ENCODE measurements around the gene MALRD1. TPM values are rescaled to one million over a fixed set of nuclear protein-coding genes. Genes with fewer than 3 reads are reported as not detected.

MALRD1 gene
- total and polyA plus RNA-seq, 2 experiments from 2014 or later, result 17.8 to 52.6 TPM

GRCh38 chr10:19710600-19710999 lies 662.0 kb downstream of the MALRD1 start:
- H3K27ac ChIP-seq, result no peak overlapping the region
- H3K4me3 ChIP-seq, result no peak overlapping the region
- DNase-seq (ENCODE audit: low spot score), result no peak
- no peaks in the 10 kb centered on the region for H3K4me1 ChIP-seq (ENCODE audit: insufficient read depth)
- no peak overlapping the region for H2AFZ ChIP-seq
- H3K9me3 ChIP-seq (ENCODE audit: low read depth), result peaks cover 17% of the 10 kb centered on the region
- no peaks in the 10 kb centered on the region for H3K79me2 ChIP-seq
- TF ChIP-seq CTCF (IDR thresholded peaks at IDR 0.05; ENCODE audit: poor library complexity), result no peak
- TF ChIP-seq EZH2 (IDR thresholded peaks at IDR 0.05; ENCODE audit: borderline replicate concordance), result no peak
- TF ChIP-seq EZH2phosphoT487 (IDR thresholded peaks at IDR 0.05; ENCODE audit: low read depth, severe bottlenecking, unreplicated experiment), result no peak
- H3K36me3 ChIP-seq (replicated peaks; ENCODE audit: insufficient read depth, low read depth), result no peaks in the 10 kb centered on the region
- H3K4me2 ChIP-seq, result no peak overlapping the region
- H4K20me1 ChIP-seq (ENCODE audit: insufficient read depth, poor library complexity, severe bottlenecking), result no peaks in the 10 kb centered on the region
- no peaks in the 10 kb centered on the region for H3K9me2 ChIP-seq (replicated peaks; ENCODE audit: insufficient read depth)
- no peaks in the 10 kb centered on the region for H3K27me3 ChIP-seq
- WGBS (ENCODE audit: low lambda C conversion rate, missing lambda C conversion rate), result 85% methylated on average over 3 of the region's 3 CpGs

- DNase-seq (ENCODE audit: low spot score), result no peak
- no peak overlapping the region for H2AFZ ChIP-seq
These were observed 664.6 kb downstream of the MALRD1 start for GRCh38 chr10:19713159-19713558.

GRCh38 chr10:19713800-19714525 lies 665.4 kb downstream of the MALRD1 start:
- Histone ChIP-seq H3K27me3 (no peaks in the 10 kb centered on the region), H3K4me1 (ENCODE audit: insufficient read depth) (no peaks in the 10 kb centered on the region), H3K36me3 (replicated peaks; ENCODE audit: insufficient read depth, low read depth) (no peaks in the 10 kb centered on the region), H3K9me2 (replicated peaks; ENCODE audit: insufficient read depth) (no peaks in the 10 kb centered on the region), H3K79me2 (no peaks in the 10 kb centered on the region), H3K9me3 (ENCODE audit: low read depth) (peaks cover 17% of the 10 kb centered on the region), H2AFZ (no peak overlapping the region), H3K4me3 (no peak overlapping the region), H4K20me1 (ENCODE audit: insufficient read depth, poor library complexity, severe bottlenecking) (no peaks in the 10 kb centered on the region), H3K4me2 (no peak overlapping the region), H3K27ac (no peak overlapping the region)
- TF ChIP-seq EZH2phosphoT487 (IDR thresholded peaks at IDR 0.05; ENCODE audit: low read depth, severe bottlenecking, unreplicated experiment) (no peak), EZH2 (IDR thresholded peaks at IDR 0.05; ENCODE audit: borderline replicate concordance) (no peak), CTCF (IDR thresholded peaks at IDR 0.05; ENCODE audit: poor library complexity) (no peak)
- WGBS (ENCODE audit: low lambda C conversion rate, missing lambda C conversion rate), result 82% methylated on average over 18 of the region's 18 CpGs
- DNase-seq (ENCODE audit: low spot score), result no peak

More at GRCh38 chr10:19713159-19713558, 664.6 kb downstream of the MALRD1 start:
- Histone ChIP-seq H3K36me3 (replicated peaks; ENCODE audit: insufficient read depth, low read depth) (no peaks in the 10 kb centered on the region), H3K79me2 (no peaks in the 10 kb centered on the region), H4K20me1 (ENCODE audit: insufficient read depth, poor library complexity, severe bottlenecking) (no peaks in the 10 kb centered on the region), H3K27ac (no peak overlapping the region), H3K9me2 (replicated peaks; ENCODE audit: insufficient read depth) (no peaks in the 10 kb centered on the region), H3K4me1 (ENCODE audit: insufficient read depth) (no peaks in the 10 kb centered on the region), H3K9me3 (ENCODE audit: low read depth) (peaks cover 17% of the 10 kb centered on the region), H3K4me2 (no peak overlapping the region), H3K27me3 (no peaks in the 10 kb centered on the region), H3K4me3 (no peak overlapping the region)
- TF ChIP-seq EZH2 (IDR thresholded peaks at IDR 0.05; ENCODE audit: borderline replicate concordance) (no peak), EZH2phosphoT487 (IDR thresholded peaks at IDR 0.05; ENCODE audit: low read depth, severe bottlenecking, unreplicated experiment) (no peak), CTCF (IDR thresholded peaks at IDR 0.05; ENCODE audit: poor library complexity) (no peak)
